Astrocyte of the cerebellum (primary cell): ENCODE results near the gene FASTK.

Experiments
- DNase-seq: peaks from one replicate; pipeline ENCODE4 v3.0.0-alpha.2; 2011; ENCODE audit warnings: low read depth
- H3K4me3 ChIP-seq: 2 replicates; pipeline ENCODE4 v1.5.1; 2011; ENCODE audit warnings: mild to moderate bottlenecking, low read depth, low read length, moderate library complexity
- in situ Hi-C: cut with HindIII; loops from 2 replicates; pipeline ENCODE4 v1.10.0; 2017; ENCODE audit warnings: low sequenced_read_pairs
- TF ChIP-seq, protein P1 (sequence below): IDR thresholded peaks from 2 replicates; pipeline ENCODE4 v1.5.1; 2012; ENCODE audit warnings: low read length, low read depth, moderate library complexity, mild to moderate bottlenecking; ENCODE audit errors: missing control alignments

The FASTK gene

GRCh38 chr7:151107882-151108281 is 27.3 kb upstream of the FASTK start:
- TF ChIP-seq, protein P1, sequence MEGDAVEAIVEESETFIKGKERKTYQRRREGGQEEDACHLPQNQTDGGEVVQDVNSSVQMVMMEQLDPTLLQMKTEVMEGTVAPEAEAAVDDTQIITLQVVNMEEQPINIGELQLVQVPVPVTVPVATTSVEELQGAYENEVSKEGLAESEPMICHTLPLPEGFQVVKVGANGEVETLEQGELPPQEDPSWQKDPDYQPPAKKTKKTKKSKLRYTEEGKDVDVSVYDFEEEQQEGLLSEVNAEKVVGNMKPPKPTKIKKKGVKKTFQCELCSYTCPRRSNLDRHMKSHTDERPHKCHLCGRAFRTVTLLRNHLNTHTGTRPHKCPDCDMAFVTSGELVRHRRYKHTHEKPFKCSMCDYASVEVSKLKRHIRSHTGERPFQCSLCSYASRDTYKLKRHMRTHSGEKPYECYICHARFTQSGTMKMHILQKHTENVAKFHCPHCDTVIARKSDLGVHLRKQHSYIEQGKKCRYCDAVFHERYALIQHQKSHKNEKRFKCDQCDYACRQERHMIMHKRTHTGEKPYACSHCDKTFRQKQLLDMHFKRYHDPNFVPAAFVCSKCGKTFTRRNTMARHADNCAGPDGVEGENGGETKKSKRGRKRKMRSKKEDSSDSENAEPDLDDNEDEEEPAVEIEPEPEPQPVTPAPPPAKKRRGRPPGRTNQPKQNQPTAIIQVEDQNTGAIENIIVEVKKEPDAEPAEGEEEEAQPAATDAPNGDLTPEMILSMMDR, result no peak
- H3K4me3 ChIP-seq, result no peak overlapping the region
- DNase-seq, result no peak
- in situ Hi-C loops, result no loop called here

DNA sequence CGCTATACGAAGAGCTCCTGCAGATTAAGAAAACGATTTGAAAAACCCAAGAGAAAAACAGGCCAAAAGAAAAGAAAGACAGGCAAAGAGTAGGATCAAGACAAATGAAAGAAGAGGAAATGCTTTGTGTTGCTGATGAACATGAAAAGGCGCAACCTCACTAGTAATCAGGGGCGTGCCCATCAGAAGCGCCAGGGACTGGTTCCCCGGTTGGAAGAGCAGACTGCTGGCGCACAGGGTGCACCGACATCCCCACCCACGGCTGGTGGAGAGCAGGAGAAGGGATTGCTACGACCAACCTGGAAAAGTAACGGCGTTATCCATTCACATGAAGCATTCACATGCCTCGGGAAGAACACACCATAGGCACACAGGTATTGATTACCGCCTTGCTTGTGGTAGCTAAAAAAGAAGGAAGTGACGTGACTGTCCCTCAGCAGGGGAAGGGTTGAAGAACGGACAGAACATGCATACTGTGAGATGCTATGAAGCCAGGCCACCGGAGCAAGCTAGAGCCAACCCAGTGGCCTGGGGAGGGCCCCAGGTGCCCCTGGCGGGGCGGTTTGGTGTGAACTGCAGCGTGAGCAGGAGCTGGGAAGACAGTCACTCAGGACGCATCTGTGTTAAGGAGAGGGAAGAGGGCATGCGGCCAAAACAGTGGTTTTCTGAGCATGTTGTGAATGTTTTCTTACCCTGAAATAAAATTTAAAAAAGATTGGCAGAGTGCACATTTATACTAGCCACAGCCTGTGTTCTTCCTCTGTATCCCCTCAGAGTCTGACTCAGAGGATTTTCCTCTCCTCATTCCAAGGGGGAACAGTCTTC is 24.0 kb upstream of the FASTK start:
- in situ Hi-C loops, result no loop called here
- TF ChIP-seq, protein P1, result no peak
- peak; percentile 91 for DNase-seq
- no peak overlapping the region for H3K4me3 ChIP-seq

DNA sequence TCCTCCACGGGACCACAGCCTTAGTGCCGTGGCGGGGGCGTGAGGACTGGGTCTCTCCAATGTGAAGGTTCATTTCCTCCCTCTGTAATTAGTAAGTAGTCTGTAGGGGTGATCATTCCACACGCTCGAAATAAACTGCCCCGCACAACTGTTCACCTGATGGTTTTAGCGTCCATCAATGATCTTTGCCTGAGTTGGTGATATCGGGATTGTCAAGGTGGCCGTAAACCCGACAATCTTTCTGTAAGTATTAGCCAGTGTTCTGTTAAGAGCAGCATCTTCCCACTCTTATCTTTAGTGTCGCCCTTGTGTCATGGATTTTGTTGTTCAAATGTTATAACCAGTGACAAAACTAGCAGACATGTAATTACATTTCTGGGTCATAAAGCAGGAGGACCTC is 23.4 kb upstream of the FASTK start:
- in situ Hi-C loops, result no loop called here
- H3K4me3 ChIP-seq, result no peak overlapping the region
- DNase-seq, result no peak
- TF ChIP-seq, protein P1, result no peak

- DNase-seq, result no peak
- TF ChIP-seq, protein P1, result no peak
- no peak overlapping the region for H3K4me3 ChIP-seq
- in situ Hi-C loops, result no loop called here
Measured at GRCh38 chr7:151102991-151103390, 22.4 kb upstream of the FASTK start.

GRCh38 chr7:151101621-151102396 is 21.2 kb upstream of the FASTK start:
- in situ Hi-C loops, result no loop called here
- TF ChIP-seq, protein P1, result no peak
- no peak for DNase-seq
- H3K4me3 ChIP-seq, result no peak overlapping the region

GRCh38 chr7:151100921-151101320 is 20.3 kb upstream of the FASTK start:
- H3K4me3 ChIP-seq, result no peak overlapping the region
- TF ChIP-seq, protein P1, result no peak
- in situ Hi-C loops, result no loop called here
- DNase-seq, result no peak
